NT2/D1 (cell line): ENCODE data around the gene TRAF7.

Source experiments
- SUZ12 ChIP-seq: IDR thresholded peaks from 2 replicates; pipeline ENCODE4 v1.6.1; 2011; ENCODE audit not compliant: insufficient read length, insufficient read depth; ENCODE audit errors: extremely low read depth
- YY1 ChIP-seq: IDR thresholded peaks from 2 replicates; pipeline ENCODE4 v1.6.1; 2011; ENCODE audit not compliant: insufficient read length, insufficient read depth
- ZNF274 ChIP-seq: IDR thresholded peaks from 2 replicates; pipeline ENCODE4 v1.6.1; 2011; ENCODE audit warnings: mild to moderate bottlenecking, low read depth, low read length

DNA sequence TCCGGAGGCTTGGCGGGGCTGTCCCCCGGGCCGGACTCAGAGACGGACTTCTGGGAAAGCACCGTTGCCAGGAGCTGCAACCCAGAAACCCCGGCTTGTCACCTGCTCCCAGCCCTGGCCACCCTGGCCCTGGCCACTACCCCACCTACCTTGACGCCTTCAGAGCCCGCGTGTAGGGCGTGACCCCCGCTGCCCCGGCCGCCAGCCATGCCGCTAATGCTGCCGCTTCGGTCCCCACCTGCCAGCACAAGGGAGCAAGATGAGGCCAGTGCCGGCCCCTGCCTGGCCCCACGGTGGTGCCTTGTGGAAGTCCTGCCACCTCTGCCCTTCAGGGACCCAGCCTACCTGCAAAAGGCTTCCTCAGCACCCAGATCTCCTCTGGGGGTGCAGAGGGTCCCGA, 29.4 kb downstream of the TRAF7 start:
- TF ChIP-seq ZNF274 (no peak), YY1 (no peak), SUZ12 (no peak)
